BJ (cell line): ENCODE measurements around the gene CDK2. TPM values are rescaled to one million over a fixed set of nuclear protein-coding genes. Genes with fewer than 3 reads are reported as not detected.
"Not testable (repeated sequence)": the region's sequence is repeated elsewhere in the genome, so short reads cannot be mapped to it uniquely, and the experiment has no call there.

Source experiments
- CTCF ChIA-PET: fragments of 350-600 bp; formaldehyde crosslinking; extraction: SDS; loops from one replicate; lab custom pipeline; 2021; ENCODE audit warnings: antibody characterized with exemption, inconsistent platforms; lab: Yijun Ruan, JAX
- POLR2A ChIA-PET: fragments of 300-600 bp; sonication (Branson Sonifier 250); formaldehyde crosslinking; extraction: SDS; loops from one replicate; lab custom pipeline; 2021; ENCODE audit warnings: antibody characterized with exemption; lab: Charles Lee
- DNase-seq: peaks from one replicate; pipeline ENCODE4 v3.0.0-alpha.2; 2011; ENCODE audit warnings: low read depth
- H3K27me3 ChIP-seq: 2 replicates; pipeline ENCODE4 v1.6.0; 2011; ENCODE audit warnings: low read length; ENCODE audit not compliant: control insufficient read depth, insufficient read depth
- H3K36me3 ChIP-seq: 2 replicates; pipeline ENCODE4 v1.5.1; 2011; ENCODE audit warnings: low read length; ENCODE audit not compliant: control insufficient read depth, insufficient read depth
- H3K4me3 ChIP-seq: 2 replicates; pipeline ENCODE4 v1.5.1; 2011; ENCODE audit warnings: low read depth, mild to moderate bottlenecking, control low read depth, low read length
- CTCF ChIP-seq: IDR thresholded peaks from 2 replicates; pipeline ENCODE4 v1.5.1; 2011; ENCODE audit warnings: low read depth, mild to moderate bottlenecking, control low read depth, inconsistent platforms, low read length, moderate library complexity; ENCODE audit not compliant: insufficient read depth
- polyA plus RNA-seq: library from polyadenylated mRNA; depleted of rRNA; stranded (reverse); fragments of >200 nt; gene quantifications from 2 replicates; pipeline ENCODE4 v1.2.3, GENCODE V29; 2011

Gene CDK2
- polyA plus RNA-seq, 1 experiment: 75.2 TPM

GRCh38 chr12:55983232-55983842 lies 16.7 kb downstream of the CDK2 start:
- no peak for DNase-seq
- POLR2A ChIA-PET: no interaction called here
- Histone ChIP-seq H3K4me3 (no peak overlapping the region), H3K27me3 (no peaks in the 10 kb centered on the region), H3K36me3 (peaks cover 9% of the 10 kb centered on the region)
- CTCF ChIA-PET: interaction anchor here (1.2 to 5.3 kb wide), 2 partner anchors 13 to 245 kb away, joined by 4 to 52 read pairs; partner anchors contain the start of gene SUOX
- TF ChIP-seq CTCF: no peak

- ChIA-PET CTCF (interaction anchor here (1.1 to 5.3 kb wide), 4 partner anchors 11 to 59 kb away, joined by 3 to 52 read pairs (median 6); partner anchors contain the start of genes RAB5B and SUOX), POLR2A (interaction anchor here (0.6 to 1.4 kb wide), 2 partner anchors 11 to 242 kb away, joined by 3 to 5 read pairs; partner anchors contain the start of gene RAB5B)
- no peak for DNase-seq
- Histone ChIP-seq H3K36me3 (peaks cover 10% of the 10 kb centered on the region), H3K27me3 (no peaks in the 10 kb centered on the region), H3K4me3 (no peak overlapping the region)
- no peak for TF ChIP-seq CTCF
These were observed 18.2 kb downstream of the CDK2 start for GRCh38 chr12:55984861-55985260.

GRCh38 chr12:55985341-55985740 lies 18.7 kb downstream of the CDK2 start:
- CTCF ChIA-PET: interaction anchor here (1.1 to 5.3 kb wide), 4 partner anchors 11 to 59 kb away, joined by 3 to 52 read pairs (median 6); partner anchors contain the start of genes RAB5B and SUOX
- POLR2A ChIA-PET: interaction anchor here (0.6 to 1.4 kb wide), 2 partner anchors 11 to 243 kb away, joined by 3 to 5 read pairs; partner anchors contain the start of gene RAB5B

GRCh38 chr12:55985976-55986375 lies 19.3 kb downstream of the CDK2 start:
- DNase-seq, H3K27me3 ChIP-seq, H3K4me3 ChIP-seq, POLR2A ChIA-PET: not testable (repeated sequence)
- CTCF ChIA-PET: interaction anchor here (0.7 to 5.3 kb wide), 5 partner anchors 11 to 46 kb away, joined by 3 to 52 read pairs (median 5); partner anchors contain the start of genes RAB5B and SUOX
- peaks cover 13% of the 10 kb centered on the region for H3K36me3 ChIP-seq

More at GRCh38 chr12:55985341-55985740, 18.7 kb downstream of the CDK2 start:
- no peaks in the 10 kb centered on the region for H3K27me3 ChIP-seq
- DNase-seq: no peak
- H3K4me3 ChIP-seq: no peak overlapping the region
- TF ChIP-seq CTCF: no peak
- H3K36me3 ChIP-seq: peaks cover 10% of the 10 kb centered on the region

GRCh38 chr12:55991110-55991509 lies 24.5 kb downstream of the CDK2 start:
- no peak for TF ChIP-seq CTCF
- no peak for DNase-seq
- no peaks in the 10 kb centered on the region for H3K27me3 ChIP-seq
- CTCF ChIA-PET: interaction anchor here (1.0 to 2.0 kb wide), 3 partner anchors 9 to 646 kb away, joined by 3 to 7 read pairs (median 3); no protein-coding TSS in a partner anchor
- H3K36me3 ChIP-seq: peaks cover 27% of the 10 kb centered on the region
- H3K4me3 ChIP-seq: no peak overlapping the region
- POLR2A ChIA-PET: no interaction called here
